Prostate gland (tissue), 2 donors: Measurements from ENCODE around the gene APAF1. TPM values are rescaled to one million over a fixed set of nuclear protein-coding genes. Genes with fewer than 3 reads are reported as not detected.
"Not testable (repeated sequence)": the region's sequence is repeated elsewhere in the genome, so short reads cannot be mapped to it uniquely, and the experiment has no call there.

Experiments used
- DNase-seq: peaks from one replicate; pipeline ENCODE4 v3.0.0-alpha.2; 2019; ENCODE audit warnings: low spot score
- H3K27ac ChIP-seq, 2 donors: fragments of 200-600 bp; sonication (generic); 2 replicates each; pipeline ENCODE4 v1.5.1; 2017 to 2019
- H3K27me3 ChIP-seq: fragments of 200-600 bp; sonication (generic); replicated peaks from 2 replicates; pipeline ENCODE4 v1.5.1; 2019; ENCODE audit not compliant: insufficient read depth
- H3K36me3 ChIP-seq, 2 donors: fragments of 200-600 bp; sonication (generic); 1 replicate in 1 of 2; 2 replicates in 1 of 2; pipeline versions ENCODE4 v1.5.1 to v1.8.1; 2017 to 2019
- H3K4me1 ChIP-seq: fragments of 200-600 bp; sonication (generic); replicated peaks from 2 replicates; pipeline ENCODE4 v1.5.1; 2019
- H3K4me3 ChIP-seq, 2 donors: fragments of 200-600 bp; sonication (generic); 2 replicates each; pipeline ENCODE4 v1.5.1; 2017 to 2019
- H3K9me3 ChIP-seq: fragments of 200-600 bp; sonication (generic); 2 replicates; pipeline ENCODE4 v1.5.1; 2017
- POLR2A ChIP-seq: fragments of 450-650 bp; IDR thresholded peaks from one replicate; pipeline ENCODE4 v1.6.1; 2016; ENCODE audit warnings: antibody characterized with exemption, mild to moderate bottlenecking
- POLR2AphosphoS5 ChIP-seq: sonication (generic); formaldehyde crosslinking; IDR thresholded peaks from one replicate; pipeline ENCODE4 v1.6.1; 2017; ENCODE audit warnings: antibody characterized with exemption
- WGBS: methylation state at CpG from one replicate; pipeline ENCODE4 v1.1.5; 2018; 5-methylcytosine and 5-hydroxymethylcytosine counted together
- intact Hi-C: fragments of 100-400 bp; cut with DNase I; formaldehyde crosslinking; loops from one replicate; pipeline ENCODE4 v1.14.2; 2022
- total RNA-seq, 2 donors: library from RNA; depleted of rRNA; stranded (reverse); fragments of >200 nt; gene quantifications; one replicate each; pipeline ENCODE4 v1.1.0, GENCODE V29; 2016
- TF ChIP-seq, protein P1 (sequence below), 4 experiments: fragments of 200-600 bp in 2 of 4; fragments of 450-650 bp in 2 of 4; sonication (generic) in 2 of 4; IDR thresholded peaks; 1 replicate in 3 of 4; 2 replicates in 1 of 4; pipeline ENCODE4 v1.5.1; 2016 to 2019; ENCODE audit warnings: antibody characterized with exemption in 4 of 4, mild to moderate bottlenecking in 2 of 4, moderate library complexity in 2 of 4

Gene APAF1, protein sequence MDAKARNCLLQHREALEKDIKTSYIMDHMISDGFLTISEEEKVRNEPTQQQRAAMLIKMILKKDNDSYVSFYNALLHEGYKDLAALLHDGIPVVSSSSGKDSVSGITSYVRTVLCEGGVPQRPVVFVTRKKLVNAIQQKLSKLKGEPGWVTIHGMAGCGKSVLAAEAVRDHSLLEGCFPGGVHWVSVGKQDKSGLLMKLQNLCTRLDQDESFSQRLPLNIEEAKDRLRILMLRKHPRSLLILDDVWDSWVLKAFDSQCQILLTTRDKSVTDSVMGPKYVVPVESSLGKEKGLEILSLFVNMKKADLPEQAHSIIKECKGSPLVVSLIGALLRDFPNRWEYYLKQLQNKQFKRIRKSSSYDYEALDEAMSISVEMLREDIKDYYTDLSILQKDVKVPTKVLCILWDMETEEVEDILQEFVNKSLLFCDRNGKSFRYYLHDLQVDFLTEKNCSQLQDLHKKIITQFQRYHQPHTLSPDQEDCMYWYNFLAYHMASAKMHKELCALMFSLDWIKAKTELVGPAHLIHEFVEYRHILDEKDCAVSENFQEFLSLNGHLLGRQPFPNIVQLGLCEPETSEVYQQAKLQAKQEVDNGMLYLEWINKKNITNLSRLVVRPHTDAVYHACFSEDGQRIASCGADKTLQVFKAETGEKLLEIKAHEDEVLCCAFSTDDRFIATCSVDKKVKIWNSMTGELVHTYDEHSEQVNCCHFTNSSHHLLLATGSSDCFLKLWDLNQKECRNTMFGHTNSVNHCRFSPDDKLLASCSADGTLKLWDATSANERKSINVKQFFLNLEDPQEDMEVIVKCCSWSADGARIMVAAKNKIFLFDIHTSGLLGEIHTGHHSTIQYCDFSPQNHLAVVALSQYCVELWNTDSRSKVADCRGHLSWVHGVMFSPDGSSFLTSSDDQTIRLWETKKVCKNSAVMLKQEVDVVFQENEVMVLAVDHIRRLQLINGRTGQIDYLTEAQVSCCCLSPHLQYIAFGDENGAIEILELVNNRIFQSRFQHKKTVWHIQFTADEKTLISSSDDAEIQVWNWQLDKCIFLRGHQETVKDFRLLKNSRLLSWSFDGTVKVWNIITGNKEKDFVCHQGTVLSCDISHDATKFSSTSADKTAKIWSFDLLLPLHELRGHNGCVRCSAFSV (N-terminal part only)
- total RNA-seq = 10 to 100 TPM in 1 of 2 donors, 1 to 10 TPM in 1; 9.4 to 11.6 TPM

DNA sequence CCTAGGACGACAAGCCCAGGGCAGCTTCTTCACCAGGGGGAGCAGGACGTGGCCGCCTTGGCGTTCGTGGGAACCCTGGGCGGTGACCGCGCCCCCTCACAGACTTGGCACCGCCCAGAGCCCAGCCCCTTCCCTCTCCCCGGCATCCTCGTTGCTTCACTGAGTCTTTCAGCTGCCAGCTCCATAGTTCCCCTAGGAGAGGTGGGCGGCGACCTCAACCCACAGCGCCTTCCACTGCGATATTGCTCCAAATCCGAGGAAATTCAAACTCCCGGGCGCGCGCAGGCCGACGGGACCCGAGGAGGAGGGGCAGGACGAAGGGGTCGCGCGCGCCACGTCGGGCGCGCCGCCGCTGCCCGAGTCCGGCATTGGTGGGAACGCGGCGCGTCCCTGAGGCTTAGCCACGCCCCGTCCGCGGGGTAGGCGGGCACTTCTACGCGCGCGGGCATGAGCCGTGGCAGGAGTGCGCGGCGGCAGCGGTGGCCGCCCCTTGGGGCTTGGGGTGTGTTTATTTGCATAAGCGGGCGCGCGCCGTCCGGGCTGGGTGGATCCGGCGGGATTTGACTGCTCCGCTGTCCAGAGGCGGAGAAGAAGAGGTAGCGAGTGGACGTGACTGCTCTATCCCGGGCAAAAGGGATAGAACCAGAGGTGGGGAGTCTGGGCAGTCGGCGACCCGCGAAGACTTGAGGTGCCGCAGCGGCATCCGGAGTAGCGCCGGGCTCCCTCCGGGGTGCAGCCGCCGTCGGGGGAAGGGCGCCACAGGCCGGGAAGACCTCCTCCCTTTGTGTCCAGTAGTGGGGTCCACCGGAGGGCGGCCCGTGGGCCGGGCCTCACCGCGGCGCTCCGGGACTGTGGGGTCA lies at the start of gene APAF1, which contains the start of gene IKBIP:
Gene APAF1, plus strand, starts transcription at position 579 of the 860 bp plus-strand sequence. CDS start 3,070 bp downstream, outside the sequence.
Gene IKBIP, minus strand, starts transcription at position 77 of the 860 bp plus-strand sequence. CDS start 87 bp downstream, outside the sequence.
- H3K27ac ChIP-seq = peak within 1 kb of the TSS; percentile 88 to 89
- TF ChIP-seq POLR2A = peak; percentile 94
- TF ChIP-seq, protein P1, sequence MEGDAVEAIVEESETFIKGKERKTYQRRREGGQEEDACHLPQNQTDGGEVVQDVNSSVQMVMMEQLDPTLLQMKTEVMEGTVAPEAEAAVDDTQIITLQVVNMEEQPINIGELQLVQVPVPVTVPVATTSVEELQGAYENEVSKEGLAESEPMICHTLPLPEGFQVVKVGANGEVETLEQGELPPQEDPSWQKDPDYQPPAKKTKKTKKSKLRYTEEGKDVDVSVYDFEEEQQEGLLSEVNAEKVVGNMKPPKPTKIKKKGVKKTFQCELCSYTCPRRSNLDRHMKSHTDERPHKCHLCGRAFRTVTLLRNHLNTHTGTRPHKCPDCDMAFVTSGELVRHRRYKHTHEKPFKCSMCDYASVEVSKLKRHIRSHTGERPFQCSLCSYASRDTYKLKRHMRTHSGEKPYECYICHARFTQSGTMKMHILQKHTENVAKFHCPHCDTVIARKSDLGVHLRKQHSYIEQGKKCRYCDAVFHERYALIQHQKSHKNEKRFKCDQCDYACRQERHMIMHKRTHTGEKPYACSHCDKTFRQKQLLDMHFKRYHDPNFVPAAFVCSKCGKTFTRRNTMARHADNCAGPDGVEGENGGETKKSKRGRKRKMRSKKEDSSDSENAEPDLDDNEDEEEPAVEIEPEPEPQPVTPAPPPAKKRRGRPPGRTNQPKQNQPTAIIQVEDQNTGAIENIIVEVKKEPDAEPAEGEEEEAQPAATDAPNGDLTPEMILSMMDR (IDR thresholded peaks at IDR 0.05) = no peak
- TF ChIP-seq POLR2AphosphoS5 = peak; percentile 85
- no peaks in the 10 kb centered on the region for H3K9me3 ChIP-seq
- WGBS = under 1% methylated on average over 78 of the region's 91 CpGs
- intact Hi-C loops = loop anchor here (2.0 kb wide), 1 partner anchor 52 kb away; the partner anchor contains the start of gene SLC25A3
- H3K4me1 ChIP-seq = no peaks in the 10 kb centered on the region
- no peaks in the 10 kb centered on the region for H3K27me3 ChIP-seq
- no peaks in the 10 kb centered on the region for H3K36me3 ChIP-seq
- DNase-seq = peak; percentile 98
- peak within 1 kb of the TSS; percentile 97 to 98 for H3K4me3 ChIP-seq

DNA sequence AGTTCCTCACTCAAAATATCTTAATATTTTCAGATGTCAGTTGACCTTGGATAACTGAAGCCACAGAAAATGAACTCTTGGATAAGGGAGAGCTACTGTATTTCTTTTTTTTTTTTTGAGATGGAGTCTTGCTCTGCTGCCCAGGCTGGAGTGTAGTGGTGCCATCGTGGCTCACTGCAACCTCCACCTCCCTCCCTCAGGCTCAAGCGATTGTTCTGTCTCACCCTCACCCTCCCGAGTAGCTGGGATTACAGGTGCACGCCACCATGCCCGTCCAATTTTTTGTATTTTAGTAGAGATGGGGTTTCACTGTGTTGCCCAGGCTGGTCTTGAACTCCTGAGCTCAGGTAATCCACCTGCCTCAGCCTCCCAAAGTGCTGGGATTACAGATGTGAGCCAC lies 47.8 kb upstream of the APAF1 start:
- intact Hi-C loops = loop anchor here (10.0 kb wide), 1 partner anchor 103 kb away; no protein-coding TSS in a partner anchor
- DNase-seq, H3K4me3 ChIP-seq, H3K27ac ChIP-seq, H3K9me3 ChIP-seq, H3K4me1 ChIP-seq, H3K27me3 ChIP-seq: not testable (repeated sequence)
- 93% methylated on average over 5 of the region's 5 CpGs for WGBS
- peaks cover 4 to 17% of the 10 kb centered on the region in 2 donors for H3K36me3 ChIP-seq

DNA sequence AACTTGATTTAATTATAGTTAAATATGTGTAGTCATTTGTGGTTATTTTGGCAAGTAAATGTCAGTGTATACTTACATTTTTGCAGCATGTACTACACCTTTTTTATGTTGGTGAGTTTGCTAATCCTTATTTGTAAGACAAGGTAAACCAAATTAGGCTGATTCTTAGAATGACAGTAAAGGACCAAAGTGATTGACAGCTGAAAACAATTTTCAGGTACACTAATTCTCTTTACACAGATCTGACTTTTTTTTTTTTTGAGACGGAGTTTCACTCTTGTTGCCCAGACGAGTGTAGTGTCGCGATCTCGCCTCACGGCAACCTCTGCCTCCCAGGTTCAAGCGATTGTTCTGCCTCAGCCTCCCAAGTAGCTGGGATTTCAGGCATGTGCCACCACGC lies 43.2 kb upstream of the APAF1 start:
- no peak overlapping the region for H3K27ac ChIP-seq
- no peaks in the 10 kb centered on the region for H3K4me1 ChIP-seq
- no peak for DNase-seq
- H3K4me3 ChIP-seq = no peak overlapping the region
- peaks cover 4 to 17% of the 10 kb centered on the region in 2 donors for H3K36me3 ChIP-seq
- H3K27me3 ChIP-seq = no peaks in the 10 kb centered on the region
- 94% methylated on average over 8 of the region's 8 CpGs for WGBS
- H3K9me3 ChIP-seq = no peaks in the 10 kb centered on the region
- no peak for TF ChIP-seq POLR2AphosphoS5
- TF ChIP-seq, protein P1 (IDR thresholded peaks at IDR 0.05) = no peak
- no peak for TF ChIP-seq POLR2A
- intact Hi-C loops = no loop called here

DNA sequence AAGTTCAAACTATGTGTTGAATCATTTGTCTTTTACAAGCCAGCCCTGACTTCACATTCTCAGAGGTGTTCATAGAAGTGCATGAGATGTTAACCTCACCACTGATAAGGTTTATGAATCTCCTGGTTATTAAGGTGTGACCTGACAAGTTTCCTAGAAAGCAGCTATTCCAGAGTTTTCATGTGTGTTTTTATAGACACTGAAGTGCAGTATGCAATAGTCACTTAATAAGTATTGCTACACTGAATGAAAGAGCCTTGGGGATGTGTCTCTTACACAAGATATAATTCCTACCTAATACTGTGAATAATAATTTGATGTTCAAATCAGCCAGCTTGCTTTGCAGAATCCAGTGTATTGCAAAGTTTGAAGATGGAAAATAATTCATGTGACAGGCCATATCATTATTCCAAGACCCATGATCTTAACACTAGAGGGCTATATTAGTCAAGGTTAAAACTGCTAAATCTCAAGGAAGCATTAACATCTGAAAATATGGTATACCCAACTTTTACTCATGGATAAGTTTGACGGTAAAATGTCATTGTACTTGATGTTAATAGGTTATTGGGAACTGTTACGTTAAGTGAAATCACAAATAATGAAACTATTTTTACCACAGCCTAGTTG lies 38.6 kb upstream of the APAF1 start:
- Histone ChIP-seq H3K9me3 (no peaks in the 10 kb centered on the region), H3K27me3 (no peaks in the 10 kb centered on the region), H3K4me1 (no peaks in the 10 kb centered on the region), H3K36me3 (peaks cover 0 to 4% of the 10 kb centered on the region in 2 donors), H3K4me3 (no peak overlapping the region), H3K27ac (no peak overlapping the region)
- intact Hi-C loops = no loop called here
- no peak for DNase-seq
- 76% methylated on average over 2 of the region's 2 CpGs for WGBS
- TF ChIP-seq POLR2A = no peak
- TF ChIP-seq POLR2AphosphoS5 = no peak
- TF ChIP-seq, protein P1 (IDR thresholded peaks at IDR 0.05) = no peak
